GM18502 (cell line): ENCODE results near the gene GXYLT2.
A peak's percentile ranks its signal among the peaks of the same experiment; 100 is the strongest.

ENCODE experiments used
- ATAC-seq: cut with Tn5 transposase; IDR thresholded peaks from one replicate; pipeline ENCODE4 v1.9.1; 2021; ENCODE audit warnings: mild to moderate bottlenecking; ENCODE audit not compliant: unreplicated experiment, poor library complexity

GXYLT2 gene

GRCh38 chr3:72887705-72888545 is at the start of gene GXYLT2:
Gene GXYLT2 (plus strand): TSS chr3:72888046. CDS start chr3:72888234, 188 bp downstream.
- peak; percentile 72 for ATAC-seq

GRCh38 chr3:72839057-72839456 is 48.8 kb upstream of the GXYLT2 start:
- no peak for ATAC-seq

GRCh38 chr3:72844436-72844993 is 43.3 kb upstream of the GXYLT2 start:
- peak; percentile 31 for ATAC-seq

GRCh38 chr3:72846166-72846565 is 41.7 kb upstream of the GXYLT2 start:
- no peak for ATAC-seq

GRCh38 chr3:72847282-72847681 is 40.6 kb upstream of the GXYLT2 start:
- ATAC-seq: no peak

GRCh38 chr3:72847751-72848702 is 39.8 kb upstream of the GXYLT2 start, which contains the start of gene SHQ1:
Gene SHQ1 (minus strand): TSS chr3:72848445. CDS start chr3:72848340, 105 bp downstream.
- ATAC-seq: peak; percentile 91

- ATAC-seq: peak; percentile 53
These were observed 39.2 kb upstream of the GXYLT2 start for GRCh38 chr3:72848703-72849081.

GRCh38 chr3:72855001-72855400 is 32.8 kb upstream of the GXYLT2 start:
- no peak for ATAC-seq

- ATAC-seq: no peak
These were observed 27.8 kb upstream of the GXYLT2 start for GRCh38 chr3:72860053-72860452.

- no peak for ATAC-seq
These were observed 27.0 kb upstream of the GXYLT2 start for GRCh38 chr3:72860846-72861245.

GRCh38 chr3:72862314-72863090 is 25.3 kb upstream of the GXYLT2 start:
- no peak for ATAC-seq

- ATAC-seq: no peak
These were observed 15.7 kb upstream of the GXYLT2 start for GRCh38 chr3:72872183-72872582.

- no peak for ATAC-seq
These were observed 522 bp upstream of the GXYLT2 start for GRCh38 chr3:72887343-72887704.

- no peak for ATAC-seq
These were observed 882 bp downstream of the GXYLT2 start for GRCh38 chr3:72888546-72889309.

- no peak for ATAC-seq
These were observed 1.7 kb downstream of the GXYLT2 start for GRCh38 chr3:72889310-72890165.

- ATAC-seq: no peak
These were observed 2.5 kb downstream of the GXYLT2 start for GRCh38 chr3:72890166-72890925.

GRCh38 chr3:72891053-72891855 is 3.4 kb downstream of the GXYLT2 start:
- no peak for ATAC-seq
